HG02970 (cell line): Measurements from ENCODE around the gene EPN3.

Experiments used
- ATAC-seq: cut with Tn5 transposase; IDR thresholded peaks from one replicate; pipeline ENCODE4 v1.9.1; 2021; ENCODE audit warnings: mild to moderate bottlenecking, moderate library complexity, moderate number of reproducible peaks; ENCODE audit not compliant: unreplicated experiment, low FRiP score

EPN3 gene

DNA sequence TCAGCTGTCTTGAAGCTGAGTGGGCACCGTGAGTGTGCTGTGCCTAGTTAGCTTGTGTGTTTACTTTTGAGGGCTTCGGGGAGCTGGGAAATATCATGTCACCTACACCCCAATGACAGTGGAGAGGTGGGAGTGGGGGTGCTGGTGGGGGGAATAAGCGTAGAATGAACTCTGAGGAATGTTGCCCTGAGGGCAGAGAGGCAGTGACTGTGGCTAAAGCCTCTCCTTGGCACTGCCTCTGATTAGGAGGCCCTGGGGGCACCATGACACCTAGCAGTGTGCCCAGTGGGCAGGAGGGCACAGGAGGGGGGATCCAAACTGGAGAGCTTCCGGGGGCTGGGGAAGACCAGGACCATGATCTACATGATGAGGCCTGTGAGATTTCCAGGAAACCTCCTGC is 52.8 kb downstream of the EPN3 start:
- ATAC-seq = no peak

DNA sequence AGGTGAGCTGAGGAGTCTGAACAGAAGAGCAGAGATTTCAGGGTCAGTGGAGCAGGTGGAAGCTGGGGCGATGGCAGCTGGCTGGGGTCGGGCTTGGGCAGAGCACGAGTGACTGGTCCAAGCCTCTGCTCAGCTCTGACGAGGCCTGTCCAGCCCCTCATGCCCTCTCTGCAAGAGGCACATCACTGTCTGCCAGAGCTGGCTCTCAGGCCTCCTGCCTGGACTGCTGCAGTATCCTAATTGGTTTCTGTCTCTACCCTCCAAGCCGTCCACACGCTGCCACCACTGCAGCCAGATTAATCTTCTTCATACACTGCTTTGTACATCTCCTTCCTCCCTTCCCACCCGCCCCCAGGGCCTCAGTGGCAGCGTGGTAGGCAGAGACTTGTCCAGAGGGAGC is 53.4 kb downstream of the EPN3 start:
- no peak for ATAC-seq

DNA sequence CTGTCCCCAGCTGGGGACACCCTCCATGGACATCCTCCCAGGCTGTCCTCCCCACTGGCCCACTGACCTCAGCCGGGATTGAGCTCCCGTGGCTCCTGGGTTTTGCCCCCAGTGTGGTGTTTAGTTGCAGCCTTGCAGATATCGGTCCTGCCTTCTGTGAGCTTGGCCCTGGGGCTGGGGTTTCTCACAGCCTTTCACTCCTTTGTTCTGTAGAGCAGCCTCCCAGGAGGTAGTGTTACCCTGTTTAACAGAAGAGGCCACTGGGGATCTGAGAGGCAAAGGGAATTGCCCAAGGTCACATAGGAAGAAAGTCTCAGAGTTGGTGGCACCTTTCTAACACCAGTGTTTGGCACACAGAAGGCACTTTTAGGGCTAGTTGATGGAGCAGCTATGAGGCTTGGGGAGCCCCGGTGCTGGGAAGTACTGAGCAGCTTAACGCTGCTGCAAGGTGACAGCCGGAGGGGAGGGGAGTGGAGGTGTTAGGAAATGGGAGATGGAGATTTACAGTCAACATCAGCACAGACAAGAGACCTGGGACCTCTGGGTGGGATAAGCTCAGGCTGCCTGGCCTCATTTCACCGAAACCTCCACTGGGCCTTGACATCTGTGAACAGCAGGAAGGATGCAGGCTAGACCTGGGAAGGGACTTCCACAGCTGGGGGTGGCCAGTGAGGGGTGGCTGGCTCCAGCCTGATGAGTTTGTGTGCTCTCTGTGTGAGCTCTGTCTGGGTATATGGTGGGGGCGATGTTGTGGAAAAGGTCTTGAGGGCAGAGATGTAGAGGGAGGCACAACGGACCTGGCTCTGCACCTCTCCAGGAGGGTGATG is 54.1 kb downstream of the EPN3 start:
- ATAC-seq = no peak

DNA sequence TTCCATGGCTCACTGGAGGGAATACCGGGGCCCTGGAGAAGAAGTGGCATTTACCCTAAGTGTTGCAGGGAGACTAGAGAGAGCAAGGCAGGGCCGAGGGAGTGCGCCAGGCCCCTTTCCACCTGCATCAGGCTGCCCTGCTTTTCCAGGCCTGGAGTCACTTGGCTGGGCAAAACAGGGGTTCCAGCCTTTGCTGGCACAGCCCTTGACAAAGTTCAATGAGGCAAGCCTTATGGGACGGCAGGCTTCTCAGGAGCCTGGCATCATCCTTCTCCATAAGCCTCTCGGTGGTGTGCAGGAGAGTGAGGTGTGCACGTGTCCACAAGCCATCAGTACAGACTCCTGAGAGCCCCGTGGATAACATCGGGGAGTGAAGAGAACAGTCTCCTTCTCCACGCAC is 55.0 kb downstream of the EPN3 start:
- ATAC-seq = no peak

DNA sequence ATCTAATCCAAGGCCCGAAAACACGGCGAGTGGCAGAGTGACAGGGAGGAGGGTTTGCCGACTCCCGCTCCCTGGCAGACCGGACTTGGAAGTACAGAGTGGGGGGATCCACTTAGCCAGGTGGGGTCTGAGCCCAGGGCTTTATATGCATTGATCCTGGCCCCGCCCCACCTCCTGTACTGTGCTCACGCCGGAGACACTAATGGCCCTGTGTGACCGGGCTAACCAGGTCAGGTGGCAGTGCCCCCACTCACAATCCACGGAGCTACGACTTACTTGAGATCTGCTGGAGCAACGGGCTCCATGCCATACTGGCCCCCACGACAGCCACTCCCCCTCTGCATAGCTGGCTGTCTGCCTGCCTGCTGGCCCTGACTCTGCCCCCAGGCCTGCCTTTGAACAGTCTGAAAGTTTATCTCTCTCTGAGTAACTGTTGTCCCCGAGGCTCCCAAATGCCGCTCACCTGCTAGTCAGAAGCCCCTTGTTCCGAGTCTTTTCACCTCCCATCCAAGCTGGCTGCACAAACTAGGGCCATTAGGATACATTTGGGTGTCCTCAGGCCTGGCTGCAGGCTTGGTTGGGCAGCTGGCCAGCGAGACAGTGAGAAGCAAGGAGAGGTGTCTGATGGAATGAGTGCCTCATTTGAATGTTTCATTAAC is 56.0 kb downstream of the EPN3 start:
- ATAC-seq = no peak

DNA sequence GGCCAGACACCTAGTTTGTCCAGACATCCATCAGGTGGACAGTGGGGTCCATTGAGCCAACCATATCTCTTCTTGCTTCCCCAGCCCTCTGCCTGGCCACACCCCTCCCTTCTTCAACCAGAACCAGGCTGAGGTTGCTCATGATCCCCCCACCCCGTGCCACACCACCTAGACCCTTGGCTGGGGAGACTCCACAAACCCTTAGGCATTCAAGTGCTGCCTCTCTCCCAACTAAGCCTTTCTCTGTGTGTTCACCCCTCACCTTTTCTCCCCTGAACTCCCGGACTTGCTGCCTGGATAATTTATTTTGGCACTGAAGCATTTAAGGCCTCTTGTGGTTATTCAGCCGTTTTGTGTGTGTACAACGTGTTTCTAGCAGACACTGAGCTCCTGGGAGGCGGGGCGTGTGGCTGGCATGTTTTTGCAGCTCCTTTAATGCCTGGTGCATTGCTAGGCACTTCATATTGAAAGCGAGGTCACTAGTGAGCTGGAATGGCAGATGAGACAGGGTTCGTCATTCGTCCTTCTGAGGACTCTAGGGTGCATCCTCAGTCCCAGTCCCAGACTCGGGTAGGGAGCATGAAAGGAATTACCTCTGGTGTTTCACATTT is 56.7 kb downstream of the EPN3 start:
- no peak for ATAC-seq

DNA sequence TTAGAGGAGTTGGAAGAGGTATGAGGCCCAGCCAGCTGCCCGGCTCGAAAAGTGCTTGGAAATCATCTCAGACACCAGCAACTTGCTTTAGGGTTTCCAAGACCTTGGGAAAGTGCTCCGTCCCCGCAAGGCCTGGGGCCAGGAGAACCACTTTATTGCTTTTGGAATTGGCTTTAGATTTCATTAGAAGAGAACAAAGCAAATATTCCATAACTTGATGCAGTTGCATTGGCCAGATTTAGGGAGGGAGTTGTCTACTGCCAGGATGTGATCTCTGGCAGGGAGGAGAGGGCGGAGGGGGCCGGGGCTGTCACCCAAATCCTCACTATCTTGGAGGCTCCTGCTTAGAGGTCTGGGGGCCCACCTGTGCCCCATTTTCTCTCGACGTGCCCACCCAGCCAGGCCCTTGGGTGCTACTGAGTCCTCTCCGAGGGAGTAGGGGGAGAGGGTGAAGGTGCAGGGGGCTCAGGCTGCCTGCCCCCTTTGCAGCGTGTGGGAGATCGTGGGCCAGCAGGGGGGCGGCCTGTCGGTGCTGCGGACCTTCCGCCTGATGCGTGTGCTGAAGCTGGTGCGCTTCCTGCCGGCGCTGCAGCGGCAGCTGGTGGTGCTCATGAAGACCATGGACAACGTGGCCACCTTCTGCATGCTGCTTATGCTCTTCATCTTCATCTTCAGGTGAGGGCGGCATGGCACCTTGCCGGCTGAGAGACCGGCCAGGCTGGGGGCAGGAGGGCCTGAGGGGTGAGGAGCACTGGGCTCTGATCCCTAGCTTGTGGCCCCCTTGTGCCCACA is 58.6 kb downstream of the EPN3 start:
- ATAC-seq = no peak

DNA sequence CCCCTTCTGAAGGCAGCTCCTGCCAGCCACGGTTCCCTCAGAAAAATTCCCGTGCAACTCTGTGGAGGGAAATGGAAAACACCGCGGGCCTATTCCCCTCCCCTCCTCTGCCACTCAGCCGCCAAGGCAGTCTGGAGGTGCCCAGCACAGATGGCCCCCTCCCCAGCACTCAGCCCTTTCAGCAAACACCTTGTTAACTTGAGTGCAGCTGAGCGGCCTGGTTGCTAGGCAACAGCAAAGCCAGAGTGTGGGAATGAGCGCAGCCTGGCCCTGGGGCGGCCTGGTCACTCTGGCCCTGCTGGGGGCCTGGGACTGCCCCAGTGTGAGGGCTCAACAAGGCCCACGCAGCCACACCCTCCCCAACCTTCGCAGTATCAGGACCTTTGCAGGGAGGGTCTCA is 60.8 kb downstream of the EPN3 start:
- ATAC-seq = no peak
